HepG2 (cell line): ENCODE results near the gene ADGRG1. TPM values are rescaled to one million over a fixed set of nuclear protein-coding genes. Genes with fewer than 3 reads are reported as not detected.
A peak's percentile ranks its signal among the peaks of the same experiment; 100 is the strongest.

ENCODE experiments used
- ELF3 ChIP-seq: IDR thresholded peaks from 2 replicates; pipeline ENCODE4 v1.6.1; 2016; ENCODE audit warnings: missing genetic modification reagents, missing compliant biosample characterization
- IKZF1 ChIP-seq: fragments of 450-650 bp; IDR thresholded peaks from 2 replicates; pipeline ENCODE4 v1.7.1; 2016
- KAT8 ChIP-seq: IDR thresholded peaks from 2 replicates; pipeline ENCODE4 v1.6.1; 2016; ENCODE audit warnings: missing genetic modification reagents, missing compliant biosample characterization
- NR2F2 ChIP-seq: IDR thresholded peaks from 2 replicates; pipeline ENCODE4 v1.6.1; 2012; ENCODE audit warnings: low read depth, inconsistent platforms, borderline replicate concordance
- NR3C1 ChIP-seq: sonication (generic); formaldehyde crosslinking; IDR thresholded peaks from 2 replicates; pipeline ENCODE4 v1.4.0; 2020; ENCODE audit warnings: missing genetic modification reagents
- PHF5A ChIP-seq: IDR thresholded peaks from one replicate; pipeline ENCODE4 v1.6.1; 2018; ENCODE audit warnings: low read depth, missing genetic modification reagents; ENCODE audit not compliant: unreplicated experiment
- RORA ChIP-seq: sonication (generic); formaldehyde crosslinking; IDR thresholded peaks from 2 replicates; pipeline ENCODE4 v1.5.0; 2020; ENCODE audit warnings: mild to moderate bottlenecking, missing genetic modification reagents, moderate library complexity
- SOX13 ChIP-seq, 3 experiments: fragments of 450-650 bp in 1 of 3; sonication (generic) in 1 of 3; formaldehyde crosslinking in 1 of 3; IDR thresholded peaks in 2 of 3; conservative IDR thresholded peaks in 1 of 3; 2 replicates each; pipeline versions ENCODE4 v1.5.0 to v1.6.1; 2016 to 2020; ENCODE audit warnings: antibody characterized with exemption in 1 of 3, mild to moderate bottlenecking in 1 of 3, missing compliant biosample characterization in 1 of 3, missing genetic modification reagents in 1 of 3, moderate library complexity in 1 of 3
- SOX5 ChIP-seq: IDR thresholded peaks from 2 replicates; pipeline ENCODE4 v1.6.1; 2016; ENCODE audit warnings: borderline replicate concordance
- ZKSCAN5 ChIP-seq: sonication (generic); formaldehyde crosslinking; IDR thresholded peaks from 2 replicates; pipeline ENCODE4 v1.5.1; 2020; ENCODE audit warnings: mild to moderate bottlenecking, missing genetic modification reagents
- ZNF337 ChIP-seq: sonication (generic); formaldehyde crosslinking; IDR thresholded peaks from 2 replicates; pipeline ENCODE4 v1.5.1; 2020; ENCODE audit warnings: missing genetic modification reagents, low read depth, mild to moderate bottlenecking, borderline replicate concordance
- ZNF510 ChIP-seq: sonication (generic); formaldehyde crosslinking; IDR thresholded peaks from 2 replicates; pipeline ENCODE4 v1.4.0; 2020; ENCODE audit warnings: low read depth, mild to moderate bottlenecking, missing genetic modification reagents
- ZNF543 ChIP-seq: sonication (generic); formaldehyde crosslinking; IDR thresholded peaks from 2 replicates; pipeline ENCODE4 v1.4.0; 2020; ENCODE audit warnings: mild to moderate bottlenecking, missing genetic modification reagents
- ZNF629 ChIP-seq: sonication (generic); formaldehyde crosslinking; conservative IDR thresholded peaks from 2 replicates; pipeline ENCODE4 v1.5.0; 2020; ENCODE audit warnings: missing genetic modification reagents
- ZNF674 ChIP-seq: sonication (generic); formaldehyde crosslinking; IDR thresholded peaks from 2 replicates; pipeline ENCODE4 v1.5.0; 2020; ENCODE audit warnings: low read depth, mild to moderate bottlenecking, missing genetic modification reagents
- ZNF841 ChIP-seq: sonication (generic); formaldehyde crosslinking; IDR thresholded peaks from 2 replicates; pipeline ENCODE4 v1.8.1; 2023; ENCODE audit warnings: missing genetic modification reagents, borderline replicate concordance
- ZNF891 ChIP-seq: sonication (generic); formaldehyde crosslinking; IDR thresholded peaks from 2 replicates; pipeline ENCODE4 v1.5.0; 2020; ENCODE audit warnings: mild to moderate bottlenecking, missing genetic modification reagents
- polyA plus RNA-seq, 8 experiments: library from polyadenylated mRNA; depleted of rRNA in 3 of 8; stranded (reverse) in 7 of 8; unstranded in 1 of 8; fragments of >200 nt; fragmentation: Illumina TruSeq in 4 of 8; extraction: Trizol in 4 of 8; gene quantifications; 2 replicates each; pipeline versions ENCODE4 v1.2.1 to v1.2.3, GENCODE V29; 2011 to 2016; ENCODE audit warnings: low read depth in 4 of 8, missing spikeins in 1 of 8, mixed read lengths in 1 of 8; ENCODE audit not compliant: insufficient read depth in 1 of 8
- total RNA-seq, 5 experiments: library from RNA; depleted of rRNA; stranded (reverse); fragments of >200 nt; fragmentation: Illumina TruSeq; extraction: Trizol; gene quantifications; 2 replicates each; pipeline ENCODE4 v1.2.3, GENCODE V29; 2016; ENCODE audit warnings: low read depth in 1 of 5
- TF ChIP-seq, protein P1 (sequence below): sonication (generic); formaldehyde crosslinking; IDR thresholded peaks from 2 replicates; pipeline ENCODE4 v1.5.0; 2020; ENCODE audit warnings: missing genetic modification reagents
- TF ChIP-seq, protein P2 (sequence below): sonication (generic); formaldehyde crosslinking; IDR thresholded peaks from 2 replicates; pipeline ENCODE4 v1.4.0; 2020; ENCODE audit warnings: mild to moderate bottlenecking, low read depth, missing genetic modification reagents
- TF ChIP-seq, protein P3 (sequence below): sonication (generic); formaldehyde crosslinking; IDR thresholded peaks from 2 replicates; pipeline ENCODE4 v1.5.1; 2020; ENCODE audit warnings: mild to moderate bottlenecking, missing genetic modification reagents, borderline replicate concordance

Gene ADGRG1
- total and polyA plus RNA-seq, 2 of the 13 experiments (the other 11 are each of a cell fraction or from before 2014, with no cell fraction given): 2.7 to 5.9 TPM

DNA sequence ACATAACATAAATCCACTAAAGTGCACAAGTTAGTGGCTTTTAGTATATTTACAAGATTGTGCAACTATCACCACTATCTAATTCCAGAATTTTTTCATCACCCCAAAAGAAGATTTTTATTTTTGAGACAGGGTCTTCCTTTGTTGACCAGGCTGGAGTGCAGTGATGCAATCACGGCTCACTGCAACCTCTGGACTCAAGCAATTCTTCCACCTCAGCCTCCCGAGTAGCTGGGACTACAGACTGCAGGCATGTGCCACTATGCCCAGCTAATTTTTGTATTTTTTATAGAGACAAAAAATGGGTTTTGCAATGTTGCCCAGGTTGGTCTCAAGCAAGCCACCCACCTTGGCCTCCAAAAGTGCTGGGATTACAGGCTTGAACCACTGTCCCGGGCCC lies 81.2 kb downstream of the ADGRG1 start (continued):
- TF ChIP-seq ZKSCAN5 (CRISPR knock-in tag) (no peak), KAT8 (no peak), ZNF629 (CRISPR knock-in tag) (peak; percentile 39), SOX13 (IDR thresholded peaks at IDR 0.05) (no peak), SOX13 (CRISPR knock-in tag; conservative IDR thresholded peaks at IDR 0.05 in 1 of 2, IDR thresholded peaks at IDR 0.05 in 1 of 2) (peak in 1 of 2 experiments; percentile 74; a peak in 2 of 4 replicates), NR3C1 (CRISPR knock-in tag) (no peak), ZNF543 (CRISPR knock-in tag) (no peak), ELF3 (CRISPR knock-in tag) (peak; percentile 46; the same call in 1 of the 2 replicates), NR2F2 (0 out of 2 replicates have a peak, but pooled peaks have one; percentile 15), ZNF337 (CRISPR knock-in tag) (no peak), ZNF510 (no peak), ZNF674 (no peak), PHF5A (CRISPR knock-in tag) (peak; percentile 28), IKZF1 (no peak), ZNF891 (no peak), ZNF841 (CRISPR knock-in tag) (no peak), RORA (CRISPR knock-in tag) (no peak), SOX5 (CRISPR knock-in tag) (peak; percentile 59; the same call in 1 of the 2 replicates)
- TF ChIP-seq, protein P1, sequence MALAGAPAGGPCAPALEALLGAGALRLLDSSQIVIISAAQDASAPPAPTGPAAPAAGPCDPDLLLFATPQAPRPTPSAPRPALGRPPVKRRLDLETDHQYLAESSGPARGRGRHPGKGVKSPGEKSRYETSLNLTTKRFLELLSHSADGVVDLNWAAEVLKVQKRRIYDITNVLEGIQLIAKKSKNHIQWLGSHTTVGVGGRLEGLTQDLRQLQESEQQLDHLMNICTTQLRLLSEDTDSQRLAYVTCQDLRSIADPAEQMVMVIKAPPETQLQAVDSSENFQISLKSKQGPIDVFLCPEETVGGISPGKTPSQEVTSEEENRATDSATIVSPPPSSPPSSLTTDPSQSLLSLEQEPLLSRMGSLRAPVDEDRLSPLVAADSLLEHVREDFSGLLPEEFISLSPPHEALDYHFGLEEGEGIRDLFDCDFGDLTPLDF (CRISPR knock-in tag): no peak
- TF ChIP-seq, protein P2, sequence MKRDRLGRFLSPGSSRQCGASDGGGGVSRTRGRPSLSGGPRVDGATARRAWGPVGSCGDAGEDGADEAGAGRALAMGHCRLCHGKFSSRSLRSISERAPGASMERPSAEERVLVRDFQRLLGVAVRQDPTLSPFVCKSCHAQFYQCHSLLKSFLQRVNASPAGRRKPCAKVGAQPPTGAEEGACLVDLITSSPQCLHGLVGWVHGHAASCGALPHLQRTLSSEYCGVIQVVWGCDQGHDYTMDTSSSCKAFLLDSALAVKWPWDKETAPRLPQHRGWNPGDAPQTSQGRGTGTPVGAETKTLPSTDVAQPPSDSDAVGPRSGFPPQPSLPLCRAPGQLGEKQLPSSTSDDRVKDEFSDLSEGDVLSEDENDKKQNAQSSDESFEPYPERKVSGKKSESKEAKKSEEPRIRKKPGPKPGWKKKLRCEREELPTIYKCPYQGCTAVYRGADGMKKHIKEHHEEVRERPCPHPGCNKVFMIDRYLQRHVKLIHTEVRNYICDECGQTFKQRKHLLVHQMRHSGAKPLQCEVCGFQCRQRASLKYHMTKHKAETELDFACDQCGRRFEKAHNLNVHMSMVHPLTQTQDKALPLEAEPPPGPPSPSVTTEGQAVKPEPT (CRISPR knock-in tag): no peak
- TF ChIP-seq, protein P3, sequence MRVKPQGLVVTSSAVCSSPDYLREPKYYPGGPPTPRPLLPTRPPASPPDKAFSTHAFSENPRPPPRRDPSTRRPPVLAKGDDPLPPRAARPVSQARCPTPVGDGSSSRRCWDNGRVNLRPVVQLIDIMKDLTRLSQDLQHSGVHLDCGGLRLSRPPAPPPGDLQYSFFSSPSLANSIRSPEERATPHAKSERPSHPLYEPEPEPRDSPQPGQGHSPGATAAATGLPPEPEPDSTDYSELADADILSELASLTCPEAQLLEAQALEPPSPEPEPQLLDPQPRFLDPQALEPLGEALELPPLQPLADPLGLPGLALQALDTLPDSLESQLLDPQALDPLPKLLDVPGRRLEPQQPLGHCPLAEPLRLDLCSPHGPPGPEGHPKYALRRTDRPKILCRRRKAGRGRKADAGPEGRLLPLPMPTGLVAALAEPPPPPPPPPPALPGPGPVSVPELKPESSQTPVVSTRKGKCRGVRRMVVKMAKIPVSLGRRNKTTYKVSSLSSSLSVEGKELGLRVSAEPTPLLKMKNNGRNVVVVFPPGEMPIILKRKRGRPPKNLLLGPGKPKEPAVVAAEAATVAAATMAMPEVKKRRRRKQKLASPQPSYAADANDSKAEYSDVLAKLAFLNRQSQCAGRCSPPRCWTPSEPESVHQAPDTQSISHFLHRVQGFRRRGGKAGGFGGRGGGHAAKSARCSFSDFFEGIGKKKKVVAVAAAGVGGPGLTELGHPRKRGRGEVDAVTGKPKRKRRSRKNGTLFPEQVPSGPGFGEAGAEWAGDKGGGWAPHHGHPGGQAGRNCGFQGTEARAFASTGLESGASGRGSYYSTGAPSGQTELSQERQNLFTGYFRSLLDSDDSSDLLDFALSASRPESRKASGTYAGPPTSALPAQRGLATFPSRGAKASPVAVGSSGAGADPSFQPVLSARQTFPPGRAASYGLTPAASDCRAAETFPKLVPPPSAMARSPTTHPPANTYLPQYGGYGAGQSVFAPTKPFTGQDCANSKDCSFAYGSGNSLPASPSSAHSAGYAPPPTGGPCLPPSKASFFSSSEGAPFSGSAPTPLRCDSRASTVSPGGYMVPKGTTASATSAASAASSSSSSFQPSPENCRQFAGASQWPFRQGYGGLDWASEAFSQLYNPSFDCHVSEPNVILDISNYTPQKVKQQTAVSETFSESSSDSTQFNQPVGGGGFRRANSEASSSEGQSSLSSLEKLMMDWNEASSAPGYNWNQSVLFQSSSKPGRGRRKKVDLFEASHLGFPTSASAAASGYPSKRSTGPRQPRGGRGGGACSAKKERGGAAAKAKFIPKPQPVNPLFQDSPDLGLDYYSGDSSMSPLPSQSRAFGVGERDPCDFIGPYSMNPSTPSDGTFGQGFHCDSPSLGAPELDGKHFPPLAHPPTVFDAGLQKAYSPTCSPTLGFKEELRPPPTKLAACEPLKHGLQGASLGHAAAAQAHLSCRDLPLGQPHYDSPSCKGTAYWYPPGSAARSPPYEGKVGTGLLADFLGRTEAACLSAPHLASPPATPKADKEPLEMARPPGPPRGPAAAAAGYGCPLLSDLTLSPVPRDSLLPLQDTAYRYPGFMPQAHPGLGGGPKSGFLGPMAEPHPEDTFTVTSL: peak; percentile 62; the same call in 1 of the 2 replicates
